OCI-LY1 (cell line): Measurements from ENCODE around the gene FHIT.

Source experiments
- H2AFZ ChIP-seq: fragments of 200-600 bp; sonication (generic), shearing (Covaris generic); 2 replicates; pipeline ENCODE4 v1.6.0; 2014; ENCODE audit warnings: antibody characterized with exemption, mild to moderate bottlenecking, low read length
- H3F3A ChIP-seq: fragments of 200-600 bp; sonication (generic), shearing (Covaris generic); 2 replicates; pipeline ENCODE4 v1.6.0; 2014; ENCODE audit warnings: mild to moderate bottlenecking, antibody characterized with exemption, low read length, moderate library complexity; ENCODE audit not compliant: insufficient read depth
- H3K27ac ChIP-seq: fragments of 200-600 bp; sonication (generic); 2 replicates; pipeline ENCODE4 v1.5.1; 2014; ENCODE audit warnings: low read length, mixed run types, mild to moderate bottlenecking, low read depth; ENCODE audit not compliant: poor library complexity, severe bottlenecking
- H3K27me3 ChIP-seq: fragments of 200-600 bp; sonication (generic); 2 replicates; pipeline ENCODE4 v1.6.0; 2014; ENCODE audit warnings: antibody characterized with exemption, mild to moderate bottlenecking, low read length, moderate library complexity; ENCODE audit not compliant: insufficient read depth
- H3K36me3 ChIP-seq: fragments of 200-600 bp; sonication (generic); 2 replicates; pipeline ENCODE4 v1.6.1; 2014; ENCODE audit warnings: mild to moderate bottlenecking, antibody characterized with exemption, low read length, moderate library complexity, mixed read lengths; ENCODE audit not compliant: insufficient read depth
- H3K4me1 ChIP-seq: fragments of 200-600 bp; sonication (generic); 2 replicates; pipeline ENCODE4 v1.5.1; 2014; ENCODE audit warnings: mild to moderate bottlenecking, low read length, moderate library complexity; ENCODE audit not compliant: insufficient read depth, severe bottlenecking
- H3K4me2 ChIP-seq: fragments of 200-600 bp; sonication (generic), shearing (Covaris generic); 2 replicates; pipeline ENCODE4 v1.6.1; 2014; ENCODE audit warnings: low read length
- H3K4me3 ChIP-seq: fragments of 200-600 bp; sonication (generic); 2 replicates; pipeline ENCODE4 v1.5.1; 2014; ENCODE audit warnings: low read length, low read depth, mild to moderate bottlenecking, mixed read lengths; ENCODE audit not compliant: poor library complexity, severe bottlenecking
- H3K79me2 ChIP-seq: fragments of 200-600 bp; shearing (Covaris generic); 2 replicates; pipeline ENCODE4 v1.6.1; 2016; ENCODE audit warnings: mixed run types, low read length, mixed read lengths; ENCODE audit not compliant: insufficient read depth
- H3K9ac ChIP-seq: fragments of 200-600 bp; sonication (generic), shearing (Covaris generic); 2 replicates; pipeline ENCODE4 v1.6.1; 2014; ENCODE audit warnings: mild to moderate bottlenecking, low read length, mixed read lengths
- H3K9me2 ChIP-seq: fragments of 200-600 bp; sonication (generic), shearing (Covaris generic); 2 replicates; pipeline ENCODE4 v1.6.1; 2014; ENCODE audit warnings: low read depth, mild to moderate bottlenecking, low read length, mixed read lengths
- H3K9me3 ChIP-seq: fragments of 200-600 bp; shearing (Covaris generic); 2 replicates; pipeline ENCODE4 v1.6.1; 2014; ENCODE audit warnings: low read length, mixed read lengths
- H4K20me1 ChIP-seq: fragments of 200-600 bp; sonication (generic), shearing (Covaris generic); 2 replicates; pipeline ENCODE4 v1.6.0; 2016; ENCODE audit warnings: mild to moderate bottlenecking, low read length; ENCODE audit not compliant: insufficient read depth
- EZH2 ChIP-seq: fragments of 200-600 bp; sonication (generic), shearing (Covaris generic); IDR thresholded peaks from 2 replicates; pipeline ENCODE4 v1.8.0; 2017; ENCODE audit warnings: borderline replicate concordance, mixed run types, mild to moderate bottlenecking, antibody characterized with exemption, low read length, moderate library complexity, mixed read lengths
- TF ChIP-seq, protein P1 (sequence below): fragments of 200-600 bp; sonication (generic), shearing (Covaris generic); IDR thresholded peaks from 2 replicates; pipeline ENCODE4 v1.5.1; 2017; ENCODE audit warnings: mild to moderate bottlenecking, antibody characterized with exemption, low read length, moderate library complexity, mixed read lengths

Gene FHIT

GRCh38 chr3:60585918-60586317, 665.3 kb downstream of the FHIT start:
- Histone ChIP-seq H3K4me2 (no peak overlapping the region), H3K4me3 (no peak overlapping the region), H3K4me1 (peaks cover 13% of the 10 kb centered on the region), H3F3A (no peaks in the 10 kb centered on the region), H3K36me3 (no peaks in the 10 kb centered on the region), H3K9me2 (no peaks in the 10 kb centered on the region), H3K79me2 (no peaks in the 10 kb centered on the region), H2AFZ (no peak overlapping the region), H4K20me1 (no peaks in the 10 kb centered on the region), H3K27me3 (no peaks in the 10 kb centered on the region), H3K9me3 (no peaks in the 10 kb centered on the region), H3K9ac (no peak overlapping the region), H3K27ac (no peak overlapping the region)
- TF ChIP-seq, protein P1, sequence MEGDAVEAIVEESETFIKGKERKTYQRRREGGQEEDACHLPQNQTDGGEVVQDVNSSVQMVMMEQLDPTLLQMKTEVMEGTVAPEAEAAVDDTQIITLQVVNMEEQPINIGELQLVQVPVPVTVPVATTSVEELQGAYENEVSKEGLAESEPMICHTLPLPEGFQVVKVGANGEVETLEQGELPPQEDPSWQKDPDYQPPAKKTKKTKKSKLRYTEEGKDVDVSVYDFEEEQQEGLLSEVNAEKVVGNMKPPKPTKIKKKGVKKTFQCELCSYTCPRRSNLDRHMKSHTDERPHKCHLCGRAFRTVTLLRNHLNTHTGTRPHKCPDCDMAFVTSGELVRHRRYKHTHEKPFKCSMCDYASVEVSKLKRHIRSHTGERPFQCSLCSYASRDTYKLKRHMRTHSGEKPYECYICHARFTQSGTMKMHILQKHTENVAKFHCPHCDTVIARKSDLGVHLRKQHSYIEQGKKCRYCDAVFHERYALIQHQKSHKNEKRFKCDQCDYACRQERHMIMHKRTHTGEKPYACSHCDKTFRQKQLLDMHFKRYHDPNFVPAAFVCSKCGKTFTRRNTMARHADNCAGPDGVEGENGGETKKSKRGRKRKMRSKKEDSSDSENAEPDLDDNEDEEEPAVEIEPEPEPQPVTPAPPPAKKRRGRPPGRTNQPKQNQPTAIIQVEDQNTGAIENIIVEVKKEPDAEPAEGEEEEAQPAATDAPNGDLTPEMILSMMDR: no peak
- TF ChIP-seq EZH2: no peak

GRCh38 chr3:60584250-60584649, 667.0 kb downstream of the FHIT start:
- no peaks in the 10 kb centered on the region for H3K79me2 ChIP-seq
- H3K9ac ChIP-seq: no peak overlapping the region
- H3K27me3 ChIP-seq: no peaks in the 10 kb centered on the region
- H3K4me3 ChIP-seq: no peak overlapping the region
- no peaks in the 10 kb centered on the region for H3K9me2 ChIP-seq
- no peaks in the 10 kb centered on the region for H3K36me3 ChIP-seq
- H3K4me2 ChIP-seq: no peak overlapping the region
- H4K20me1 ChIP-seq: no peaks in the 10 kb centered on the region
- H3K9me3 ChIP-seq: no peaks in the 10 kb centered on the region
- H2AFZ ChIP-seq: no peak overlapping the region
- no peak for TF ChIP-seq EZH2
- TF ChIP-seq, protein P1: no peak
- H3K4me1 ChIP-seq: peaks cover 13% of the 10 kb centered on the region
- H3K27ac ChIP-seq: no peak overlapping the region
- no peaks in the 10 kb centered on the region for H3F3A ChIP-seq

DNA sequence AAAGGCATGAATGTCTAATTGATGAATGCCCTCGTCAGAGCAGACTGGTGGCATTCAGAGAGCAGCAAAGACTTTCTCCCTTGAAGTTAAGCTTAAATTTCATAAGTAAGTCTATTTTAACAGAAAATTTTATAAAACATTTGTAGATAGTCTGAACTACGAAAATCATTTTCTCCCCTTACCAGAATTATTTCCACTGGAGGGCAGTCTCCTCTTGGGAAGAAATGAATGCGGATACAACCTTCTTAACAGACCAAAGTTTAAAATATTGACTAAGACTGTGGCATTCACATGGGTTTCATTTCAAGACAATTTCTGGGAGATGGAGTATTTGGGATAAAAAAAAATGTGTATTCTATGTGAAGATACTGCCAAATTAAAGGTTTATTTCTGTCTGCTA, 669.0 kb downstream of the FHIT start:
- no peak overlapping the region for H2AFZ ChIP-seq
- TF ChIP-seq EZH2: no peak
- TF ChIP-seq, protein P1: no peak
- peaks cover 15% of the 10 kb centered on the region for H3K4me1 ChIP-seq
- H4K20me1 ChIP-seq: no peaks in the 10 kb centered on the region
- no peak overlapping the region for H3K27ac ChIP-seq
- no peak overlapping the region for H3K9ac ChIP-seq
- no peak overlapping the region for H3K4me3 ChIP-seq
- no peaks in the 10 kb centered on the region for H3K9me2 ChIP-seq
- H3K79me2 ChIP-seq: no peaks in the 10 kb centered on the region
- H3K9me3 ChIP-seq: no peaks in the 10 kb centered on the region
- no peak overlapping the region for H3K4me2 ChIP-seq
- no peaks in the 10 kb centered on the region for H3K27me3 ChIP-seq
- H3F3A ChIP-seq: no peaks in the 10 kb centered on the region
- no peaks in the 10 kb centered on the region for H3K36me3 ChIP-seq
